Pancreas (tissue), 10 donors: ENCODE measurements around the gene AMOTL2. TPM values are rescaled to one million over a fixed set of nuclear protein-coding genes. Genes with fewer than 3 reads are reported as not detected.

ENCODE experiments used
- ATAC-seq, 4 donors: fragments of 200-7000 bp; cut with Tn5 transposase; one replicate each; pipeline versions ENCODE4 v1.8.0 to v1.9.1; 2020; ENCODE audit warnings: mild to moderate bottlenecking in 4 of 4, moderate library complexity in 4 of 4
- DNase-seq, 6 donors: peaks; one replicate each; pipeline ENCODE4 v3.0.0-alpha.2; 2020
- FAIRE-seq: peaks from 2 replicates; lab custom pipeline; 2012; peaks lifted over from hg19 to GRCh38; lab: Jason Lieb, UNC
- H3K27ac ChIP-seq, 4 donors: fragments of 200-600 bp; sonication (generic); 1 replicate in 3 of 4; 2 replicates in 1 of 4; pipeline versions ENCODE4 v1.5.0 to v1.8.0; 2020
- H3K27me3 ChIP-seq, 4 donors: fragments of 200-600 bp; one replicate each; pipeline ENCODE4 v1.8.0; 2021
- H3K36me3 ChIP-seq, 3 donors: fragments of 200-600 bp; sonication (generic) in 1 of 3; one replicate each; pipeline versions ENCODE4 v1.5.0 to v1.8.0; 2020 to 2021
- H3K4me1 ChIP-seq, 3 donors: fragments of 200-600 bp; one replicate each; pipeline ENCODE4 v1.8.0; 2021
- H3K4me3 ChIP-seq, 4 donors: fragments of 200-600 bp; sonication (generic) in 2 of 4; one replicate each; pipeline versions ENCODE4 v1.5.0 to v1.8.0; 2020 to 2021
- H3K9me3 ChIP-seq, 4 donors: fragments of 200-600 bp; one replicate each; pipeline ENCODE4 v1.8.0; 2021
- WGBS, 2 donors: extraction: QIAGEN DNeasy Blood & Tissue Kit; methylation state at CpG; one replicate each; pipeline ENCODE4 v1.1.7; 2013; 5-methylcytosine and 5-hydroxymethylcytosine counted together
- intact Hi-C, 3 donors: fragments of 100-400 bp; cut with DNase I; formaldehyde crosslinking; loops; one replicate each; pipeline versions ENCODE4 v1.11.1 to v1.14.2; 2022
- microRNA-seq, 2 donors: library from miRNA; unstranded; fragments of <30 nt; microRNA quantifications; one replicate each; pipeline versions ENCODE4 to v1.1.0, GENCODE V29; 2019 to 2020
- polyA plus RNA-seq, 2 donors: library from polyadenylated mRNA; stranded (reverse); fragments of 200-250 nt; gene quantifications; one replicate each; pipeline ENCODE4 v1.2.3, GENCODE V29; 2013
- total RNA-seq, 6 donors: library from RNA; stranded (reverse); fragmentation: NEBNext Ultra II Directional in 4 of 6; extraction: Animal tissue kit (Norgen Biotek cat#: 25700) in 4 of 6; gene quantifications; one replicate each; pipeline versions ENCODE4 v1.2.1 to v1.2.4, GENCODE V29; 2021 to 2023
- TF ChIP-seq, protein P1 (sequence below), 4 donors: fragments of 200-600 bp; sonication (generic) in 3 of 4; IDR thresholded peaks; one replicate each; pipeline versions ENCODE4 v1.5.0 to v1.8.0; 2021; ENCODE audit warnings: antibody characterized with exemption in 4 of 4
- donor health status: healthy with polysubstance abuse.
- donor health status: DM: no; HTN: no; CAD: no; lungs with moderate emphysema.
- donor health status: DM: no; HTN: no; CAD: no.
- donor health status: control.
- donor health status: control.
- donor health status: Bipolar disorder and iron deficiency.
- donor health status: DM: yes; HTN: yes; CAD: no.
- donor health status: DM: no; HTN: no; CAD: no.
- donor health status: DM: no; HTN: no; CAD: no.
- donor health status: DM: yes; HTN: yes; CAD: no.

The AMOTL2 gene
- total and polyA plus RNA-seq, 8 donors = 11.9 to 35.7 (median 28.9) TPM

DNA sequence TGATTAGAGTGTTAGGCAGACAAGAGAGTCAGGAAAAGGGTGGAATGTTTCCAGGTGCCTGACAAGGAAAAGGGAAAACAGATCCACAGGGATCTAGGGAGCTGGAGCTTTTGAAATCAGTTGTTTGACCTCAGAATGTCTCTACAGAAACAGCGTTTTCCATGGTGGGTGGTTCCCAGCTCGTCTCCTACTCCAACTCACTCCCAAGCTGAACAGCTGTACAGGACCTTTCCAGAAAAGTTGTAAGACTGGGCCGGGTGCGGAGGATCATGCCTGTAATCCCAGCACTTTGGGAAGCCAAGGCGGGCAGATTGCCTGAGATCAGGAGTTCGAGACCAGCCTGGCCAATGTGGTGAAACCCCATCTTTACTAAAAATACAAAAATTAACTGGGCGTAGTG, 67.9 kb downstream of the AMOTL2 start:
- ATAC-seq = no peak
- intact Hi-C loops = loop anchor here in 2 of 3 donors (5.0 kb wide), 1 partner anchor 166 kb away; no protein-coding TSS in a partner anchor
- H3K9me3 ChIP-seq = no peaks in the 10 kb centered on the region

More for the DNA sequence above, 67.9 kb downstream of the AMOTL2 start:
- no peak for DNase-seq
- H3K4me1 ChIP-seq = peaks cover 0 to 8% (median 0%) of the 10 kb centered on the region in 3 donors
- H3K4me3 ChIP-seq = no peak overlapping the region
- H3K27ac ChIP-seq = no peak overlapping the region
- H3K36me3 ChIP-seq = no peaks in the 10 kb centered on the region
- TF ChIP-seq, protein P1, sequence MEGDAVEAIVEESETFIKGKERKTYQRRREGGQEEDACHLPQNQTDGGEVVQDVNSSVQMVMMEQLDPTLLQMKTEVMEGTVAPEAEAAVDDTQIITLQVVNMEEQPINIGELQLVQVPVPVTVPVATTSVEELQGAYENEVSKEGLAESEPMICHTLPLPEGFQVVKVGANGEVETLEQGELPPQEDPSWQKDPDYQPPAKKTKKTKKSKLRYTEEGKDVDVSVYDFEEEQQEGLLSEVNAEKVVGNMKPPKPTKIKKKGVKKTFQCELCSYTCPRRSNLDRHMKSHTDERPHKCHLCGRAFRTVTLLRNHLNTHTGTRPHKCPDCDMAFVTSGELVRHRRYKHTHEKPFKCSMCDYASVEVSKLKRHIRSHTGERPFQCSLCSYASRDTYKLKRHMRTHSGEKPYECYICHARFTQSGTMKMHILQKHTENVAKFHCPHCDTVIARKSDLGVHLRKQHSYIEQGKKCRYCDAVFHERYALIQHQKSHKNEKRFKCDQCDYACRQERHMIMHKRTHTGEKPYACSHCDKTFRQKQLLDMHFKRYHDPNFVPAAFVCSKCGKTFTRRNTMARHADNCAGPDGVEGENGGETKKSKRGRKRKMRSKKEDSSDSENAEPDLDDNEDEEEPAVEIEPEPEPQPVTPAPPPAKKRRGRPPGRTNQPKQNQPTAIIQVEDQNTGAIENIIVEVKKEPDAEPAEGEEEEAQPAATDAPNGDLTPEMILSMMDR (IDR thresholded peaks at IDR 0.05) = no peak
- H3K27me3 ChIP-seq = no peaks in the 10 kb centered on the region
- WGBS, 2 donors = 70 to 75% methylated on average over 7 of the region's 7 CpGs
- no peak for FAIRE-seq

Small RNA genes lying within 50 kb of the gene (microRNA-seq; reads per million reads assigned to microRNA genes)
- 0 reads per million in 2 donors for gene MIR6827

Other genes with a start within 250 kb of the AMOTL2 start
- 10 to 100 TPM; 14.9 to 31.9 (median 20.5) TPM for gene RYK, start 123.6 kb downstream of the AMOTL2 start, total RNA-seq
- gene RYK, start 123.6 kb downstream of the AMOTL2 start, polyA plus RNA-seq = 10 to 100 TPM; 13.8 to 22.8 TPM
- 10 to 100 TPM; 16.5 to 32.3 (median 22.1) TPM for gene ANAPC13, start 111.5 kb upstream of the AMOTL2 start, total RNA-seq
- gene ANAPC13, start 111.5 kb upstream of the AMOTL2 start, polyA plus RNA-seq = 10 to 100 TPM; 20.6 to 59.1 TPM
- gene CEP63, start 111.6 kb upstream of the AMOTL2 start, total RNA-seq = 10 to 100 TPM in 3 of 6 donors, 1 to 10 TPM in 3; 8.9 to 17.2 (median 11.0) TPM
- 10 to 100 TPM; 10.6 to 15.5 TPM for gene CEP63, start 111.6 kb upstream of the AMOTL2 start, polyA plus RNA-seq